GM23248 (cell line): ENCODE measurements around the gene MADCAM1.

Experiments used
- EZH2 ChIP-seq: fragments of 200-600 bp; sonication (generic); IDR thresholded peaks from 2 replicates; pipeline ENCODE4 v1.6.1; 2018; ENCODE audit warnings: antibody characterized with exemption, mild to moderate bottlenecking; ENCODE audit not compliant: insufficient read depth, poor library complexity, severe bottlenecking
- EZH2phosphoT487 ChIP-seq: fragments of 200-600 bp; sonication (generic); IDR thresholded peaks from 2 replicates; pipeline ENCODE4 v1.6.1; 2018; ENCODE audit warnings: antibody characterized with exemption, moderate library complexity, mild to moderate bottlenecking, low read depth; ENCODE audit not compliant: insufficient read depth

- TF ChIP-seq EZH2 (no peak), EZH2phosphoT487 (no peak)
Measured at GRCh38 chr19:554817-555216, 58.5 kb downstream of the MADCAM1 start.
